CMK (cell line): Measurements from ENCODE around the gene TMEM191C.
"Not testable (repeated sequence)": the region's sequence is repeated elsewhere in the genome, so short reads cannot be mapped to it uniquely, and the experiment has no call there.

Experiments used
- DNase-seq: peaks from one replicate; pipeline ENCODE4 v3.0.0-alpha.2; 2010; ENCODE audit warnings: low read depth

Gene TMEM191C

DNA sequence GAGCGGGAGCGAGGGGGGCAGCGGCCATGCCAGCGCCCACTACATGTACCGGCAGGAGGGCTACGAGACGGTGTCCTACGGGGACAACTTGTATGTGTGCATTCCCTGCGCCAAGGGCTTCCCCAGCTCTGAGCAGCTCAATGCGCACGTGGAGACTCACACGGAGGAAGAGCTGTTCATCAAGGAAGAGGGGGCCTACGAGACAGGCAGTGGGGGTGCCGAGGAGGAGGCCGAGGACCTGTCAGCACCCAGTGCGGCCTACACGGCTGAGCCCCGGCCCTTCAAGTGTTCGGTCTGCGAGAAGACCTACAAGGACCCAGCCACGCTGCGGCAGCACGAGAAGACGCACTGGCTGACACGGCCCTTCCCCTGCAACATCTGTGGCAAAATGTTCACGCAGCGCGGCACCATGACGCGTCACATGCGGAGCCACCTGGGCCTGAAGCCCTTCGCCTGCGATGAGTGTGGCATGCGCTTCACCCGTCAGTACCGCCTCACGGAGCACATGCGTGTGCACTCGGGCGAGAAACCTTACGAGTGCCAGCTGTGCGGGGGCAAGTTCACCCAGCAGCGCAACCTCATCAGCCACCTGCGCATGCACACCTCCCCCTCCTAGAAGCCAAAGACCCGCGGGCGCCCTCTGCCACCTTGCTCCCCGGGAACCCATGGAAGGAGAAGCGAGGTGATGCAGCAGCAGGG is 20.9 kb upstream of the TMEM191C start:
- no peak for DNase-seq

DNA sequence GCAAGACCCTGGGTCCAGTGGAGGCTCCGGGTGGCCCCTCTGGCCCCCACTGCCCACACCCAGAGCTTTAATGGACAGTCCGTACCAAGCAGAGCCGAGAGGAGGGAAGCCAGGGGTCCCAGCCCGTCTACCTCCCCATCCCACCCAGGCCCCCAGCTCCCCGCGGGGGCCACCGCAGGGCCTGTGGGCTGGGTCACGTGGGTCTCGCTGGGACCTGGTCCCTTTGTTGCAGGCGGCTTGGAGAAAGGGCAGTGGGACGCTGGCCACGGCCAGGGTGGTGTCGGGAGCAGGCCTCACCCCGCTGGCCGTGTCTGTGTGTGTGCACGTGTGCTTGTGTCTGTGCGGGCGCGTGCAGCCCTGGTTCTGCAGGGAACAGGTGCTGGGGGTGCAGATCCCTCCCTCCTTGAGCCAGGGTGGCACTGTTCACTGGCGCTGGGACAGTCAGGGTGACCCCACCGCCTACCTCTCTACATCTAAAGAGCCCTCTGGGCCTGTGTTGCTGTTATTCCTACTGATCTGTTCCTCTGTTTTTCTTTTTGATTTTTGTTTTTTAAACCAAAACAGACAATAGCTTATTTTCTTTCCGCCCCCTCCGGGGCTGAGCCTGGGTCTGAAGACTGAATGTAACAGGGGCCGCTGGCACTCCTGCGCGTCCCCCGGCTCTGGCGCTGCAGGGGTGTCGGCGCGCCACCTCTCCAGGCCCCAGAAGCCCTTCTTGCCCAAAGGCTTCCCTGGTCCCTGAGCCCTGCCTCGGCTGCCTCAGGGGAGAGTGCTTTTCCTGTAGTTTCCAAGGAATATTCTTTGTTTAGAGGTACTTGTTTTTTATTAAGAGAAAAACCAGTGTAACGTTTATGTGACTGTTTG is 20.1 kb upstream of the TMEM191C start:
- DNase-seq: no peak

DNA sequence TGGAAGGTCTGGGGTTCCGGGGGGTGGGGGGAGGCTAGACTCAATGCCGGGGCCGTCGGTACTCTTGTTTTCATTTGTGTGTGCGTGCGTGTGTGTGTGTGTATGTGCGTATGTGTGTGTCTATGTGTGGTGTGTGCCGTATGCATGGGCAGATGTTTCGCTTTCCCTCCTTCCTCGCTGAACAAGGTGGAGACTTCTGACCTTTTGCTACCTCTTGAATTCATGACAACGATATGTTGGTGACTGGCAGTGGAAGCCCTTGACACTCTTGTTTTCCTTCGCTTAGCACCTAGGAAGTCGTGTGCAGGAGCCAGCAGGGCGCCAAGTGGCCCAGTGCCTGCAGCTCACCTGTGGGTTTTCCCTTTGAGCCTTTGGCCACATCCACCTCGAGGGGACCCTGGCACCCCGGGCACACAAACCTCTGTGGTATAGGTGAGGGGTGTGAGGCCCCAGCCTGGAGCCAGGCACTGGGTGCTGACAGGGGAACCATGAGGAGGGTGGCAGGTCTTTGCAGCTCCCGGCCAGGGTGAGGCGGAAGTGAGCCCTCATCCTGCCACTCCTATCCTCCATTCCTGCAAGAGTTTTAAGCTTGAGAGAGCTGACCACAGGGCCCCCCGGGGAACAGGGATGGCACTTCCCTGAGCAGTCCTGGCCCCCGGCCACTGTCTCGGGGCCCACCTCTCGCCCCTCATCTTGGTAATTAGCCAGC is 19.3 kb upstream of the TMEM191C start:
- DNase-seq: no peak

DNA sequence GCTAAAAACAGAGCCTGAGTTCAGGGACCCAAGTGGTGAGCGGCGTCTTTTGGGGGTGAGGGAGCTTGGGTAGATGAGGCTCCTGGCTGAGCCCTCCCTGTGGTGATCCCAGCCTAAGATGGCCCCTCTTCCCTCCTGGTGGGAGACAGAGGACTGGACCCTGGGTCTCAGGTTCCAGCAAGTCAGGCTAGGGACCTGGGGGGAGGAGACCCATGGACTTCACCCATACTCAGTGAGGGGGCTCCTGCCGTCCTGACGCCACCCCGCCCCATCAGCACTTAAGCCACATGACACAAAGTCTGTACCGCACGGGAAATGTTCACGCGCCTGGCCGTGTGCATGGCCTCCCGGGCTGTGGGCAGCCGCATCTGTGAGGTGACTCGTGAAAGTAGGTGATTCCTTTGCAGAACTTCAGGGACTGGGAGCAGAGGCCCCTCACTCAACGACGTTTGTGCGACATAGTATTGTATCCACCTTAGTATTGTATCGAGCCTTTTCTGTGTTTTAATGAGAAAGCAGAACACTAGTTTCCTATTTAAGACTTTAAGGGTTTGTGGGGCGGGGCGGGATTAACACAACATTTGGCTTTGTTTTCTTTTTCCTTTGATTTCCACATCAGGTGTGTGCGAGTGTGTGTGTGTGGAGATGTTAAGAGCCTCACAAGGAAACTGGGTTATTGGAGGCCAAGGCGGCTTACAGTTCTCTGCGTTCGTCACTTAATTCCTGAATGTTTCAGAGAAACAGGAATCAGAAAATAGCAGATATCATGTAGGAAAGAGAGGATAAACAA is 18.4 kb upstream of the TMEM191C start:
- DNase-seq: no peak

DNA sequence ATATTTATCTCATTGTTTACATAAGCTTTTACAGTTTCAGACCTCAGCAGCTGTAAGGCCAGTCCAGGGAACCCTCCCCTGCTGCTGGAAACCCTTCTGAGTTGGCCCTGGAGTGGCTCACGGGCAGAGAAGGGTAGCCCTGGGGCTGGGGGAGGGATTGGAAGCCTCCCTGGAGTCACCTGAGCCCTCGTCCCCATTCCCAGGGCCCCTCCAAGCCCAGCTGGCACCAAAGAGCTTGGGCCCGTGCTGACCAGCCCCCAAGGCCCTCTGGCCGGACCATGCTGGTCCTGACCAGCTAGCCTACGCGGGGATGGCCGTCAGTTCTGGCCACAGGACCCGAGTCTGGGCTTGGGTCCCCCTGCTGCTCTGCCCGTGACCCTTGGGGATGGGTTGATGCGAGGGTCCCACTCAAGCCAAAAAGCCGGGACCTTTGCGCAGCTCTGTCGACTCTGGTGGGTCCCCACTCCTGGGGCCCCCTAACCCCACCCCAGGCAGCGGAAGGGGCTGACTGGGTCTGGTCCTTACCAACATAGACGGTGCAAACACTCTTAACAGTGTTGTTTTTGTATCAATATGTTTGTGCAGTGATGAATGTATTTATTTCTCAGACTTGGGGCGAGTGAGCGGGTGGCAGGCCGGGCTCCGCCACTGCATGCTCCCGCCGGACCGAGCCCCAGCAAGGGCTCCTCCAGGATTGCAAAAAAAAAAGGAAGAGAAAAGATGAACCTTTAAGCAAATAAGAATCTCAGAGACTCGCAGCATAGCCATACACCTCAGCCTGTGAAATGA is 17.5 kb upstream of the TMEM191C start:
- DNase-seq: no peak

DNA sequence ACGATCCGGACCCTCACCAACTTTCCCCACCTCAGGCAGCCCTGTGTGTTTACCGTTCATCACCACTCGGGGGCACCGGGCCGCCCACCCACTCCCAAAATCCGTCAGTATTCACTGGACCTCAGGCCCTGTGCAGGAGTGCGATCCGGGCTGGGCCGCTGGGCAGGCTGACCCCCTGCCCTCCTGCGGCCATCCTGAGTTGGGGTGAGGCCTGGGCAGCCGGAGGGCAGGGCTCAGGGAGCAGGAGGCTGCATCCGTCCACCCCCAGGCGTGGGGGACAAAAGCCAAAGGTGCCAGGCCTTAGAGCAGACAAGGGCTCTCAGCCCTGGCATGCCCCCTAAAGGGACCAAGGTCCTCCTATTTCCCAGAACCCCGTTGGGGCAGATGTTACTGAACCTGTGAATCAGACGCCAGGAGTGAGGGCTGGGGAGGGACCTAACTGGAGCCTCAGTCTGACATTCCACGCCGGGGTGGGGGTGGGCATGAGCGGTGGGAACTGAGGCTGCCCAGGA is 16.8 kb upstream of the TMEM191C start:
- DNase-seq: no peak

DNA sequence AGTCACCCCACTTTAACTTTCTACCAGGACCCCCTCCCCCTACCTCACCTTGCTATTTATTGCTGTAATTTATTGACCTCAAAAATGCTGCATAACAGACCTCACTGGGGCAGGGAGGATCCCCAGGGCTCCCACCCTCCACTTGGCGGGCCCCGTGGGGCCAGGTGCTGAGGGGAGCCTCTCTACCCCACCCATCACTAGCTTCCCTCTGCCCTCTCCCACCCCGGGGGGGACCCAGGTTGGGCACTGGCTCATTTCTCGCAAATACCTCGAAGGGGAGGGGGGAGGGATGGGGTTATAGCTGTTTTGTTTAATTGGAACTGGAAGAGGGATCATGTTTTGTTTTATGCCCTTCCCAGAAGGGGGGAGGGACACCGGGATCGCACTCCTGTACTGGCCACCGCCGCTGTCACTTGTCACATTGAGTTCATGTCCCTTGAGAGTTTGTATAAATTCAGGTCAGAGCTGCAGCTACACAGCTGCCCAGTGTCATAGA is 16.3 kb upstream of the TMEM191C start:
- no peak for DNase-seq

DNA sequence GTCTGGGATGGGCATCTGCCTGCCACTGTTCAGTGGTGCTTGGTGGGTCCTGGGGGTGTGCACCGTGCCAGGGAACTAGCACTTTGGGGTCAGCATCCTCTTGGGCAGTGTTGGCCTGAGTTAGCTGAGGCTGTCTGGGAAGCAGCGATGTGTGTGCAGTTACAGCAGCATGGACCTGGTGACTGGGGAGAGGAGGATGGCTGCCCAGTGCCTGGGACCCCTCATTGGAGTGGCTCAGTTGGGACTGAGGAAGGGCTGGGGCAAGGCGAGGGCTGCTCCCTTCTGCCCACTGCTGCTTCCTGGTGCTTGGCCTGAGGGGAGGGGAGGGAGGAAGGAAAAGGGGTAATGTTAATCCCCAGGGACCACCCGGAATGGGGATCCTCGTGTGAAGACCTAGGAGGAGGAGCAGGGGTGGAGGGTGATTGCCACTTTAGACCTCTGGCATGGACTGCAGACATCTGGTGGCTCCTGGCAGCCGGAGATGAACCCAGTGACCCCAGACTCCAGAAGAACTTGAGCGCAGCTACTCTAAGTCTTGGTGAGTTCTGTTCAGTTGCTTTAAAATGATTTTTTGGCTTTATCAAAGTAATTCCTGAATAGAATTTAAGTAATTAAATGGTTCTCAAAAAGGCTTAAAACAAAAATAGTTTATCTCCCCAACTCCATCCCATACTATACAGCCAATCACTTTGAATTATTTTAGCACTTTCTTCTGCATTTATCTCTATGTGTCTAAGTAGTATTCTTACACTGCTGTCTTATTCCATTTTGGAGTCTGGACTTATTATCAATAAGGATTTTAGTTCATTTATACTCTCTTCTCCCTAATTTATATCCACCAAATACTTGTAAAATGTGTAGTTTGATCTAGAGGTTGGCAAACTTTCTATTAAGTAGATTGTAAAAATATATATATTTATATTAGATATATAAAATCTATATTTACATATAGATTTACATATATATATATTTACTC is 15.4 kb upstream of the TMEM191C start:
- no peak for DNase-seq

DNA sequence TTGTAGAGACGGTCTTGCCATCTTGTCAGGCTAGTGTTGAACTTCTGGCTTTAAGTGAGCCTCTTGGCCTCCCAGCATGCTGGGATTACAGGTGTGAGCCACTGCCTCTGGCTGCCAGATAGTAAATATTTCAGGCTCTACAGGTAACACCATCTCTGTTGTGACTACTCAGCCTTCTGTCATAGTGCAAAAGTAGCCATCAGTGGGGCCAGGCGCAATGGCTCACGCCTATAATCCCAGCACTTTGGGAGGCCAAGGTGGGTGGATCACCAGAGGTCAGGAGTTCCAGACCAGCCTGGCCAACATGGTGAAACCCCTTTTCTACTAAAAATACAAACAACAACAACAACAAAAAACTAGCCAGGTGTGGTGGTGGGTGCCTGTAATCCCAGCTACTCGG is 14.5 kb upstream of the TMEM191C start:
- DNase-seq: not testable (repeated sequence)

DNA sequence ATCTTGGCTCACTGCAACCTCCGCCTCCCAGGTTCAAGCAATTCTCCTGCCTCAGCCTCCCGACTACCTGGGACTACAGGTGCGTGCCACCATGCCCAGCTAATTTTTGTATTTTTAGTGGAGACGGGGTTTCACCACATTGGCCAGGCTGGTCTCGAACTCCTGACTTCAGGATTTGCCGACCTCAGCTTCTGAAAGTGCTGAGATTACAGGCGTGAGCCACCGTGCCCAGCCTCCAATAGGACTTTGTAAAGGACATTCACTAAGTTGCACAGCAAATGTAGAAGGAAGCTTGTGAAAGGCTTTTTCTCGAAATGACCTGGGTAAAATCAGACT is 12.2 kb upstream of the TMEM191C start:
- DNase-seq: not testable (repeated sequence)

DNA sequence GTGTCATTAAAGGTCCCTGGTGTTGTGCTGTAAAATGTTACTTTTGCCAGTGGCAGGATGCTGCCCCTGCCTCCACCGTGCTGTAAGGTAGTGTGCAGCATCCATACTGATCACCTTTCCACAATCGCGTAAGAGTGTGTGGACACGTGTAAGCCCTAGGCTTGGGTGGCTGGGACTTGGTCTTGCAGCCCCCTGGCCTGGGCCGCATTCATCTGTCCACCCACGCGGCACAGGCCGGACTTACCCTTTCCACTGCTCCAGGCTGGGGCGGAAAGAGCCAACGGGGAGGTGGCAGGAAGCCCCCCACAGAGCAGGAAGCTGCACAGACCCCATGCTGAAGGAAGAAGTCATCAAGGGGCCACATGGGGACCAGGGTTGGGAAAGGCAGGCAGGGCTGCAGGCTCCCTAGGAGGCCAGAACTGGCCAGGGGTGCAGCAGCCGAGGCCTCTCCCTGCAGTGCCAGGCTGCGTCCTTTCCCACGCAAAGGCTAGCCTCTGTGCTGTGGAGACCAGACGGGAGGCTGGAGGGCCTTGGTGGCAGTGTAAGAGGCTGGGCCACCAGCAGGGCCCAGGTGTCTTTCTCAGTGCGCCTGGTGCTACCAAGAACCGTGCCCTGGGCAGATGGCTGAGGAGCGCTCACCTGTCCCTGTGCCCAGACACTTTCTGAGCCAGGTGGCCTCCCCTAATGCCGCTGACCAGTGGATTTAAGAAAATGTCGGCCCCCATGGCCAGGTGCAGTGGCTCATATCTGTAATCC is 11.7 kb upstream of the TMEM191C start:
- DNase-seq: no peak

DNA sequence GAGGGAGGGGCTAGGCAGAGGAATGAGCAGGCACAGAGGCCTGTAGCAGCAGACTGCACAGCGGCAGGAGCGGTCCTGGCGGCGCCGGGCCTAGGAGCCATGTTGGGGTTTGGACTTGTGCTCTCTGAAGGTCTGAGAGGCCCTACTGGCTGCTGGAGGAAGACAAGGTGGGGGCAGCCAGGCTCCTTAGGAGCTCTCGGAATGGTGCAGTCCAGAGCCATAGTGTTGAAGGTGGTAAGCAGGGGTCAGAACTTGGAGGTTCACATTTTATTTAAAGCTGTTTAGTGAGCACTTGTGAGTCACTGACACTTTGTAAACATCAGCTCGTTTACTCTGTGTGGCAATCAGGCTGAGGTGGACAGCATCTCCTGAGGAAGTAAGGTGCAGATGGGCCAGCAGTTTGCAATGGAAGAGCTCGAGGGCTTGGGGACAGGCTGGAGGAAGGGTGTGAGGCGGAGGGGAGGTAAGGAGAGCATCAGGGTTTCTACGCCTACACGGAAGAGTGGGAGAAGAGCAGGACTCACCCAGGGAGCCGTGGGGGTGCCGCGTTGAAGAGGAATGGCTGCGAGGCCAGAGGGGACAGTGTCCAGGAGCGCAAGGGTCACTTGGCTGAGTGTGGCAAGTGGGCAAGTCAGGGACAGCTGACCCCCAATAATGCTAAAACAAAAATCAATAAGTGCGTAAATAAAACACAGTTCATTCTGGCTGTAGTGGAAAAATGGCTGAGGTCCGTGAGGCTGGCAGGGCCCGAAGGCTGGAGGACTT is 10.0 kb upstream of the TMEM191C start:
- DNase-seq: no peak

DNA sequence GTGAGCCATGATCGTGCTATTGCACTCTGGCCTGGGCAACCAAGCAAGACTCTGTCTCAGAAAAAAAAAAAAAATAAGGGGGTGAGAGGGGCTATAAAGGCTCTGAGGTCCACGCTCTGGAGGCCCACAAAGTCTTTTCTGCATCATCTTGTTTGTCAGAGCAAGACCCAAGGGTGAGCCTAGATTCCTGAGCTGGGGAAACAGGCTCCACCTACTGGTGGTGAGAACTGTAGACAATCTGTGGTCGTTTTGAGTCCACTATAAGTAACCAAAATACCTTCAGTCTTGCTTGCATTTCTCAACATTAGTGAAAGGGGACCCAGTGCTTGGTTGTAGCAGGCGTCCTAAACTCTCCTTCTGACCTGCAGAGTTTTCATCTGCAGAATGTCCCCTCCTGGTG is 4.5 kb upstream of the TMEM191C start:
- DNase-seq: not testable (repeated sequence)

DNA sequence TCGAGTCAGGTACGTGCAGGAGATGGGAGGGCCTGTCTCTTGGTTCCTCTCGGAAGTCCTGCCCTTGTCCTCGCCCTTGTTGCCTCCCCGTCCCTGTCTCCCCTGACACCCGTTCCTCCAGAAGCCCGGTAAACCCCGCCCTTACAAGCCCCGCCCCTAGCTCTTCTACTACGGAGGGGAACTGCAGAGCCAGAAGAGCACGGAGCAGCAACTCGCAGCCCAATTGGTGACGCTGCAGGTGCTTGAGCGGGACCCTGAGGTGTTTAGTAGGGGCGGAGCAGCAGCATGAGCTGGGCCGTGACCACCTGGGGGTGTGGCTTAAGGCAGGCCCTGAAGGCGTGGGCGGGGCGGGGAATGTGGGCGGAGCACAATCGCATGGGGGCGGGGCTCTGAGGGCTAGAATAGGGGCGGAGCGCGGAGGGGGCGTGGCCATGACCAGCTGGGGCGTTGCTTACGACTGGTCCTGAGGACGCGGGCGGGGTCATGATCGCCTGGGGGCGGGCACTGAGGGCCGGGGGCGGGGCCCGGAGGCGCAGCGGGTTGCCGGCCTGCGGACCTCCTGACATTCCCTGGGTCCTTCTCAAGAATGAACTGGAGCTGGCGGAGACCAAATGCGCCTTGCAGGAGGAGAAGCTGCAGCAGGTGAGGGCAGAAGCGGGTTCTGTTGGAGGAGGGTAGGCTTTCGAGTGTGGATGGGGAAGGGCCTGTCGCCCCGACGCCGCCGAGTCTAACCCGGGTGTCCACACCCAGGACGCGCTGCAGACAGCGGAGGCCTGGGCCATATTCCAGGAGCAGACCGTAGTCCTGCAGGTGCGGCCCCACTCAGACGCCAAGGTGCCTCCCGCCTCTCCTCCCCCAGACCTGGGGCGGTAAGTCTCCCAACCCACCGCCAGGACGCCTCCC is 1.3 kb downstream of the TMEM191C start:
- DNase-seq: peak; percentile 56

DNA sequence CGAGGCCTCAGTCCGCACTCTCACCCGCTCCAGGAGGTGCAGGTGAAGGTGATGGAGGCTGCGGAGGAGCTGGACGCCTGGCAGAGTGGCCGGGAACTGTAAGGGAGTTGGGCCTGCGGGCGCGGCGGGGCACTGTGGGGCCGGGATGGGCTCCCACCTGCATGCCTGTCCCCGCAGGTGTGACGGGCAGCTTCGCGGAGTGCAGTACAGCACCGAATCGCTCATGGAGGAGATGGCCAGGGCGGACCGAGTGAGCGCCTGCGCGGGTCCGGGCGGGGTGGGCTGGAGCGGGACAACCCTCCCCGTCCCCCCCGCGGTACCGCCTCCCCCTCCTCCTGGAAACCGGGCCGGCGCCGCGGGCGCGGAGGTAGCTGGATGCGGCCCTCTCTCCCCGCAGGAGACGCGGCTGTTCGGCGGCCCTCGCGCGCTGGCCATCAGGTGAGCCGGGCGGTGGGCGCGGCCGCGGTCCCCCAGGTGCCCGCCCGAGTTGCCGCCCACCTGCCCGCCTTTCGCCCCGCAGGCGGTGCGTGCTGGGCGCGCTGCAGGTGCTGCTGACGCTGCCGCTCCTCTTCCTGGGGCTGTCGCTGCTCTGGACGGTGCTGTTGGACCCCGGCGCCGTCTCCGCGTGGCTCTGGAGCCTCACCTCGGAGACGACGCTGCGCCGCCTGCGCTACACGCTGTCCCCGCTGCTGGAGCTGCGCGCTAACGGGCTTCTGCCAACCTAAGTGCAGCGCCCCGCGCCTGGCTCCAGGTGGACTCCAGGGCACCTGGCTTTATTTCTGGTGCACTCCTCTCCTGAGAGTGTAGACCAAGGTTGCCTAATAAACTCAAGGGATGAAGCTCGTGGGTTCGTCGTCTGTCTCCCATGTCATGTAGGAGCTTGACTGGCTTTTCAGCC is 2.2 kb downstream of the TMEM191C start:
- DNase-seq: not testable (repeated sequence)

DNA sequence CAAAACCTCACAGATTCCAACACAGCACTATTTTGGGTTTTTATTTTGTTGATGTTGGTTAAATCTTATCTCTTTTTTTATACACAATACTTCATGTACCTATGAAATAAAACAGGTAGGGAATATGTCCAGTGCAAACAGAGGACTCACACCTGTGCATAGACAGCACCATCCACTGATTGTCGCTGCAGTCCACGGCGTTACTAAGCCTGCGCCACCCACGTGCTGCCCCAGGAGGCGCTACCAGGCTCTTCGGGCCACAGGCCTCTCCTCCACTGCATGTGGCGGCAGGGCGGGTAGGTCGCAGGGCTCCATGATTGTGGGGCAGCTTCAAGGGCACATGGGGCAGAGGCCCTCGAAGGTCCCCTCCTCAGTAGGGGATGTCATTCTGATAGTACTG is 5.8 kb downstream of the TMEM191C start:
- not testable (repeated sequence) for DNase-seq
